T-helper 2 cell (primary cell): ENCODE data around the gene SYT13.

Source experiments
- DNase-seq, 5 experiments: peaks; one replicate each; pipeline versions ENCODE4 v3.0.0 to v3.0.0-alpha.2; 2012 to 2022
- total RNA-seq, 2 donors: gene quantifications; one replicate each; lab custom pipeline; 2026; lab: John Stamatoyannopoulos, UW

Gene SYT13
- total RNA-seq = 0 reads per million in 2 donors

- DNase-seq = no peak
These were observed at the start of gene SYT13 for GRCh38 chr11:45285930-45286632. Gene SYT13, minus strand, starts transcription at chr11:45286341. Its CDS starts 134 bp downstream, at chr11:45286207.

GRCh38 chr11:45335434-45335833 is 49.3 kb upstream of the SYT13 start:
- no peak for DNase-seq

GRCh38 chr11:45334836-45335235 is 48.7 kb upstream of the SYT13 start:
- DNase-seq = no peak

GRCh38 chr11:45334410-45334809 is 48.3 kb upstream of the SYT13 start:
- no peak for DNase-seq

- DNase-seq = no peak
These were observed 47.1 kb upstream of the SYT13 start for GRCh38 chr11:45333001-45333971.

- DNase-seq = peak in 4 of 5 experiments; percentile 13 to 22 (median 18)
These were observed 46.3 kb upstream of the SYT13 start for GRCh38 chr11:45332276-45332934.

- DNase-seq = no peak
These were observed 45.7 kb upstream of the SYT13 start for GRCh38 chr11:45331839-45332238.

- no peak for DNase-seq
These were observed 42.6 kb upstream of the SYT13 start for GRCh38 chr11:45328726-45329125.

GRCh38 chr11:45324459-45324858 is 38.3 kb upstream of the SYT13 start:
- DNase-seq = no peak

- DNase-seq = no peak
These were observed 37.6 kb upstream of the SYT13 start for GRCh38 chr11:45323601-45324249.

GRCh38 chr11:45322891-45323600 is 36.9 kb upstream of the SYT13 start:
- no peak for DNase-seq

GRCh38 chr11:45322111-45322705 is 36.1 kb upstream of the SYT13 start:
- DNase-seq = no peak

- DNase-seq = no peak
These were observed 35.5 kb upstream of the SYT13 start for GRCh38 chr11:45321669-45322068.

GRCh38 chr11:45321031-45321595 is 35.0 kb upstream of the SYT13 start:
- no peak for DNase-seq

GRCh38 chr11:45320371-45320770 is 34.2 kb upstream of the SYT13 start:
- no peak for DNase-seq

GRCh38 chr11:45319077-45319476 is 32.9 kb upstream of the SYT13 start:
- DNase-seq = no peak

- no peak for DNase-seq
These were observed 32.4 kb upstream of the SYT13 start for GRCh38 chr11:45318516-45318915.

GRCh38 chr11:45316258-45316657 is 30.1 kb upstream of the SYT13 start:
- DNase-seq = no peak

- no peak for DNase-seq
These were observed 28.8 kb upstream of the SYT13 start for GRCh38 chr11:45314900-45315299.

GRCh38 chr11:45313171-45313865 is 27.2 kb upstream of the SYT13 start:
- DNase-seq = no peak
